HepG2 (cell line): Measurements from ENCODE around the gene NMNAT3. TPM values are rescaled to one million over a fixed set of nuclear protein-coding genes. Genes with fewer than 3 reads are reported as not detected.

Experiments used
- CAMTA2 ChIP-seq: sonication (generic); formaldehyde crosslinking; IDR thresholded peaks from 2 replicates; pipeline ENCODE4 v1.4.0; 2020; ENCODE audit warnings: mild to moderate bottlenecking, missing genetic modification reagents, borderline replicate concordance
- KLF6 ChIP-seq: IDR thresholded peaks from 2 replicates; pipeline ENCODE4 v1.8.0; 2016; ENCODE audit warnings: missing biosample characterization, missing genetic modification reagents
- NR2F6 ChIP-seq, 2 experiments: IDR thresholded peaks; 2 replicates each; pipeline ENCODE4 v1.6.1; 2016; ENCODE audit warnings: antibody characterized with exemption in 1 of 2, mild to moderate bottlenecking in 1 of 2
- SMARCC2 ChIP-seq: fragments of 450-650 bp; IDR thresholded peaks from 2 replicates; pipeline ENCODE4 v1.6.1; 2017; ENCODE audit warnings: antibody characterized with exemption, mild to moderate bottlenecking
- ZBTB1 ChIP-seq: sonication (generic); formaldehyde crosslinking; IDR thresholded peaks from 2 replicates; pipeline ENCODE4 v1.4.0; 2020; ENCODE audit warnings: missing genetic modification reagents, borderline replicate concordance
- ZBTB8A ChIP-seq: sonication (generic); formaldehyde crosslinking; IDR thresholded peaks from 2 replicates; pipeline ENCODE4 v1.4.0; 2020; ENCODE audit warnings: mild to moderate bottlenecking, low read depth, missing genetic modification reagents, borderline replicate concordance
- ZNF891 ChIP-seq: sonication (generic); formaldehyde crosslinking; IDR thresholded peaks from 2 replicates; pipeline ENCODE4 v1.5.0; 2020; ENCODE audit warnings: mild to moderate bottlenecking, missing genetic modification reagents
- polyA plus RNA-seq, 8 experiments: library from polyadenylated mRNA; depleted of rRNA in 3 of 8; stranded (reverse) in 7 of 8; unstranded in 1 of 8; fragments of >200 nt; fragmentation: Illumina TruSeq in 4 of 8; extraction: Trizol in 4 of 8; gene quantifications; 2 replicates each; pipeline versions ENCODE4 v1.2.1 to v1.2.3, GENCODE V29; 2011 to 2016; ENCODE audit warnings: low read depth in 4 of 8, missing spikeins in 1 of 8, mixed read lengths in 1 of 8; ENCODE audit not compliant: insufficient read depth in 1 of 8
- total RNA-seq, 5 experiments: library from RNA; depleted of rRNA; stranded (reverse); fragments of >200 nt; fragmentation: Illumina TruSeq; extraction: Trizol; gene quantifications; 2 replicates each; pipeline ENCODE4 v1.2.3, GENCODE V29; 2016; ENCODE audit warnings: low read depth in 1 of 5
- TF ChIP-seq, protein P1 (sequence below): sonication (generic); formaldehyde crosslinking; IDR thresholded peaks from 2 replicates; pipeline ENCODE4 v1.5.0; 2020; ENCODE audit warnings: mild to moderate bottlenecking, missing genetic modification reagents, moderate library complexity
- TF ChIP-seq, protein P2 (sequence below): sonication (generic); formaldehyde crosslinking; IDR thresholded peaks from 2 replicates; pipeline ENCODE4 v1.5.0; 2020; ENCODE audit warnings: mild to moderate bottlenecking, missing genetic modification reagents, borderline replicate concordance

The NMNAT3 gene
- total and polyA plus RNA-seq, 2 of the 13 experiments (the other 11 are each of a cell fraction or from before 2014, with no cell fraction given) = 6.1 to 7.0 TPM

DNA sequence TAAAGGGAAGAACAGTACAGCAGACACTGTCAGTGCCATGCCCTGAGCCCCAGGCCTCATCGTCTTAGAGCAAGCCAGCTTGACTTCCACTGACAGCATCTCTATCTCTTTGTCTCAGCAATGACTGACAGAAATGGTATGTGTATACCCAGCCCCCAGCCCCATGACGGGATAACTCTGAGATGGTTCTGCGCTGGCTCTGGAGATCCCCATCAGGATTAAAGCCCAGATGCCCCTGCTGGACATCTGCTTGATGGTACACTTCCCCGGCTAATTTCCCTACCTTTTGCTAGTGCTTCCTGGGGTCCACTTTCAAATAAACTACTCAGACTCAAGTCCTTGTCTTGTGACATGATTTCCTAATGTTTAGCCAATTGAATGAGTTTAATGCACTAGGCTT is 7.6 kb downstream of the NMNAT3 start (continued):
- no peak for TF ChIP-seq ZBTB1 (CRISPR knock-in tag)
- TF ChIP-seq NR2F6 (IDR thresholded peaks at IDR 0.05) = no peak
- no peak for TF ChIP-seq NR2F6 (CRISPR knock-in tag; IDR thresholded peaks at IDR 0.05)
- no peak for TF ChIP-seq SMARCC2
- no peak for TF ChIP-seq CAMTA2
- TF ChIP-seq, protein P1, sequence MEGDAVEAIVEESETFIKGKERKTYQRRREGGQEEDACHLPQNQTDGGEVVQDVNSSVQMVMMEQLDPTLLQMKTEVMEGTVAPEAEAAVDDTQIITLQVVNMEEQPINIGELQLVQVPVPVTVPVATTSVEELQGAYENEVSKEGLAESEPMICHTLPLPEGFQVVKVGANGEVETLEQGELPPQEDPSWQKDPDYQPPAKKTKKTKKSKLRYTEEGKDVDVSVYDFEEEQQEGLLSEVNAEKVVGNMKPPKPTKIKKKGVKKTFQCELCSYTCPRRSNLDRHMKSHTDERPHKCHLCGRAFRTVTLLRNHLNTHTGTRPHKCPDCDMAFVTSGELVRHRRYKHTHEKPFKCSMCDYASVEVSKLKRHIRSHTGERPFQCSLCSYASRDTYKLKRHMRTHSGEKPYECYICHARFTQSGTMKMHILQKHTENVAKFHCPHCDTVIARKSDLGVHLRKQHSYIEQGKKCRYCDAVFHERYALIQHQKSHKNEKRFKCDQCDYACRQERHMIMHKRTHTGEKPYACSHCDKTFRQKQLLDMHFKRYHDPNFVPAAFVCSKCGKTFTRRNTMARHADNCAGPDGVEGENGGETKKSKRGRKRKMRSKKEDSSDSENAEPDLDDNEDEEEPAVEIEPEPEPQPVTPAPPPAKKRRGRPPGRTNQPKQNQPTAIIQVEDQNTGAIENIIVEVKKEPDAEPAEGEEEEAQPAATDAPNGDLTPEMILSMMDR = no peak
- TF ChIP-seq, protein P2, sequence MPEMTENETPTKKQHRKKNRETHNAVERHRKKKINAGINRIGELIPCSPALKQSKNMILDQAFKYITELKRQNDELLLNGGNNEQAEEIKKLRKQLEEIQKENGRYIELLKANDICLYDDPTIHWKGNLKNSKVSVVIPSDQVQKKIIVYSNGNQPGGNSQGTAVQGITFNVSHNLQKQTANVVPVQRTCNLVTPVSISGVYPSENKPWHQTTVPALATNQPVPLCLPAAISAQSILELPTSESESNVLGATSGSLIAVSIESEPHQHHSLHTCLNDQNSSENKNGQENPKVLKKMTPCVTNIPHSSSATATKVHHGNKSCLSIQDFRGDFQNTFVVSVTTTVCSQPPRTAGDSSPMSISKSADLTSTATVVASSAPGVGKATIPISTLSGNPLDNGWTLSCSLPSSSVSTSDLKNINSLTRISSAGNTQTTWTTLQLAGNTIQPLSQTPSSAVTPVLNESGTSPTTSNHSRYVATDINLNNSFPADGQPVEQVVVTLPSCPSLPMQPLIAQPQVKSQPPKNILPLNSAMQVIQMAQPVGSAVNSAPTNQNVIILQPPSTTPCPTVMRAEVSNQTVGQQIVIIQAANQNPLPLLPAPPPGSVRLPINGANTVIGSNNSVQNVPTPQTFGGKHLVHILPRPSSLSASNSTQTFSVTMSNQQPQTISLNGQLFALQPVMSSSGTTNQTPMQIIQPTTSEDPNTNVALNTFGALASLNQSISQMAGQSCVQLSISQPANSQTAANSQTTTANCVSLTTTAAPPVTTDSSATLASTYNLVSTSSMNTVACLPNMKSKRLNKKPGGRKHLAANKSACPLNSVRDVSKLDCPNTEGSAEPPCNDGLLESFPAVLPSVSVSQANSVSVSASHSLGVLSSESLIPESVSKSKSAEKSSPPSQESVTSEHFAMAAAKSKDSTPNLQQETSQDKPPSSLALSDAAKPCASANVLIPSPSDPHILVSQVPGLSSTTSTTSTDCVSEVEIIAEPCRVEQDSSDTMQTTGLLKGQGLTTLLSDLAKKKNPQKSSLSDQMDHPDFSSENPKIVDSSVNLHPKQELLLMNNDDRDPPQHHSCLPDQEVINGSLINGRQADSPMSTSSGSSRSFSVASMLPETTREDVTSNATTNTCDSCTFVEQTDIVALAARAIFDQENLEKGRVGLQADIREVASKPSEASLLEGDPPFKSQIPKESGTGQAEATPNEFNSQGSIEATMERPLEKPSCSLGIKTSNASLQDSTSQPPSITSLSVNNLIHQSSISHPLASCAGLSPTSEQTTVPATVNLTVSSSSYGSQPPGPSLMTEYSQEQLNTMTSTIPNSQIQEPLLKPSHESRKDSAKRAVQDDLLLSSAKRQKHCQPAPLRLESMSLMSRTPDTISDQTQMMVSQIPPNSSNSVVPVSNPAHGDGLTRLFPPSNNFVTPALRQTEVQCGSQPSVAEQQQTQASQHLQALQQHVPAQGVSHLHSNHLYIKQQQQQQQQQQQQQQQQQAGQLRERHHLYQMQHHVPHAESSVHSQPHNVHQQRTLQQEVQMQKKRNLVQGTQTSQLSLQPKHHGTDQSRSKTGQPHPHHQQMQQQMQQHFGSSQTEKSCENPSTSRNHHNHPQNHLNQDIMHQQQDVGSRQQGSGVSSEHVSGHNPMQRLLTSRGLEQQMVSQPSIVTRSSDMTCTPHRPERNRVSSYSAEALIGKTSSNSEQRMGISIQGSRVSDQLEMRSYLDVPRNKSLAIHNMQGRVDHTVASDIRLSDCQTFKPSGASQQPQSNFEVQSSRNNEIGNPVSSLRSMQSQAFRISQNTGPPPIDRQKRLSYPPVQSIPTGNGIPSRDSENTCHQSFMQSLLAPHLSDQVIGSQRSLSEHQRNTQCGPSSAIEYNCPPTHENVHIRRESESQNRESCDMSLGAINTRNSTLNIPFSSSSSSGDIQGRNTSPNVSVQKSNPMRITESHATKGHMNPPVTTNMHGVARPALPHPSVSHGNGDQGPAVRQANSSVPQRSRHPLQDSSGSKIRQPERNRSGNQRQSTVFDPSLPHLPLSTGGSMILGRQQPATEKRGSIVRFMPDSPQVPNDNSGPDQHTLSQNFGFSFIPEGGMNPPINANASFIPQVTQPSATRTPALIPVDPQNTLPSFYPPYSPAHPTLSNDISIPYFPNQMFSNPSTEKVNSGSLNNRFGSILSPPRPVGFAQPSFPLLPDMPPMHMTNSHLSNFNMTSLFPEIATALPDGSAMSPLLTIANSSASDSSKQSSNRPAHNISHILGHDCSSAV (CRISPR knock-in tag) = no peak
- no peak for TF ChIP-seq KLF6 (CRISPR knock-in tag)
- no peak for TF ChIP-seq ZBTB8A (CRISPR knock-in tag)
- no peak for TF ChIP-seq ZNF891 (CRISPR knock-in tag)
